Measurements from ENCODE around the gene SORBS2.

Gene SORBS2

DNA sequence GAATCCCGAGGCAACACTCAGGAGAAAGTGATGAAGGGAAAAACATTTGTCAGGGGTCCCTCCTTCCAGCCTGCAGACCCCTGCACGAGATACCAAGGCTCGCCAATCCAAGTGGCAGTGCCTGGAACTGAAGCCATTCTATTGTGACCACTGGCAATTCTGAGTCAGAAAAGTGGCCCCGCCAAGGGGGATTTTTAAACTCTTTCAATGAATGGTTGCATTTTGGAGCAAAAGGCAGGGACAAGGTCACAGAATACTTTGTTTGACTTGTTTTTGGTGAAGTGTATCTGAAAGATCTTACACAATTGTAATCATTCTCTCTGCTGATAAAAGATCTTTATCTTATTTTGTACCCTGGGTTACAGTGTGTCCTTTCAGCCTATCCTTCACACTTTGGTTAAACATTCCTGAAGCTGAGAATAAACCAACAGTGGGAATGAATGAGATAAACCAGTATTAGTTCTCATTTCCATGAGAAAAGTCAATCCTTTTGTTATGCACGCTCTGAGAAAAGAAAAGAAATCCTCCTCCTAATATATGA, 160.8 kb downstream of the SORBS2 start:
- H3K4me2 ChIP-seq: no peak overlapping the region

DNA sequence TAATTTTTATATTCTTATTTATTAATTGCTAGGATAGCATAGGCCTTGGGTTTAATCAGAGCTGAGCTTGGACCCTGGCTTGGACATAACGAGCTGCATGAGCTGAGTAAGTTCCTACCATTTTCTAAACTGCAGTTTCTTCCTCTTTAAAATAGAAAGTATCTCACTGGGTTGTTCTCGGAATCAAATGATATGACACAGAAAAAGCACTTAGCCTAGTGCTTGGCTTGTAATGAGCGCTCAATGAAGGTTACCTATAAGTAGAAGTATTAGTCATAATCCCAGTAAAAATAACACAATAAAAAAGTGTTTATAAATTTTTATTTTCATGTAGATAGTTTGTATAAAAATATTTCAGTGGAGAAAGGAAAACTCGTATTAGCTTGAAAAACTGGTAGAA, 163.4 kb downstream of the SORBS2 start:
- no peaks in the 10 kb centered on the region for H3K79me2 ChIP-seq (ENCODE audit: insufficient read depth, low read depth)
- H3K9ac ChIP-seq: no peak overlapping the region
- no peak overlapping the region for H3K4me3 ChIP-seq (IDR thresholded peaks at IDR 0.05; ENCODE audit: insufficient read depth, low read depth, low read length)
- TF ChIP-seq, protein P1, sequence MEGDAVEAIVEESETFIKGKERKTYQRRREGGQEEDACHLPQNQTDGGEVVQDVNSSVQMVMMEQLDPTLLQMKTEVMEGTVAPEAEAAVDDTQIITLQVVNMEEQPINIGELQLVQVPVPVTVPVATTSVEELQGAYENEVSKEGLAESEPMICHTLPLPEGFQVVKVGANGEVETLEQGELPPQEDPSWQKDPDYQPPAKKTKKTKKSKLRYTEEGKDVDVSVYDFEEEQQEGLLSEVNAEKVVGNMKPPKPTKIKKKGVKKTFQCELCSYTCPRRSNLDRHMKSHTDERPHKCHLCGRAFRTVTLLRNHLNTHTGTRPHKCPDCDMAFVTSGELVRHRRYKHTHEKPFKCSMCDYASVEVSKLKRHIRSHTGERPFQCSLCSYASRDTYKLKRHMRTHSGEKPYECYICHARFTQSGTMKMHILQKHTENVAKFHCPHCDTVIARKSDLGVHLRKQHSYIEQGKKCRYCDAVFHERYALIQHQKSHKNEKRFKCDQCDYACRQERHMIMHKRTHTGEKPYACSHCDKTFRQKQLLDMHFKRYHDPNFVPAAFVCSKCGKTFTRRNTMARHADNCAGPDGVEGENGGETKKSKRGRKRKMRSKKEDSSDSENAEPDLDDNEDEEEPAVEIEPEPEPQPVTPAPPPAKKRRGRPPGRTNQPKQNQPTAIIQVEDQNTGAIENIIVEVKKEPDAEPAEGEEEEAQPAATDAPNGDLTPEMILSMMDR (conservative IDR thresholded peaks at IDR 0.05; ENCODE audit: low read depth, low read length): no peak
- H3K27me3 ChIP-seq (ENCODE audit: insufficient read depth, low read depth): no peaks in the 10 kb centered on the region
- no peaks in the 10 kb centered on the region for H4K20me1 ChIP-seq (ENCODE audit: insufficient read depth)
- H3K27ac ChIP-seq: no peak overlapping the region
- H3K4me2 ChIP-seq: no peak overlapping the region
- no peaks in the 10 kb centered on the region for H3K4me1 ChIP-seq (ENCODE audit: low read depth, poor library complexity, severe bottlenecking)
- no peak overlapping the region for H2AFZ ChIP-seq (ENCODE audit: low read depth)
- no peaks in the 10 kb centered on the region for H3K36me3 ChIP-seq (ENCODE audit: insufficient read depth)

More for the DNA sequence above, 160.8 kb downstream of the SORBS2 start:
- TF ChIP-seq, protein P1 (conservative IDR thresholded peaks at IDR 0.05; ENCODE audit: low read depth, low read length): no peak
- H3K79me2 ChIP-seq (ENCODE audit: insufficient read depth, low read depth): no peaks in the 10 kb centered on the region
- H4K20me1 ChIP-seq (ENCODE audit: insufficient read depth): no peaks in the 10 kb centered on the region
- H3K36me3 ChIP-seq (ENCODE audit: insufficient read depth): no peaks in the 10 kb centered on the region
- no peaks in the 10 kb centered on the region for H3K4me1 ChIP-seq (ENCODE audit: low read depth, poor library complexity, severe bottlenecking)
- H2AFZ ChIP-seq (ENCODE audit: low read depth): no peak overlapping the region
- H3K27ac ChIP-seq: no peak overlapping the region
- no peak overlapping the region for H3K9ac ChIP-seq
- H3K4me3 ChIP-seq (IDR thresholded peaks at IDR 0.05; ENCODE audit: insufficient read depth, low read depth, low read length): no peak overlapping the region
- H3K27me3 ChIP-seq (ENCODE audit: insufficient read depth, low read depth): no peaks in the 10 kb centered on the region

GRCh38 chr4:185645403-185645802, 166.6 kb downstream of the SORBS2 start:
- Histone ChIP-seq H3K9ac (no peak overlapping the region), H3K36me3 (ENCODE audit: insufficient read depth) (no peaks in the 10 kb centered on the region)
- TF ChIP-seq, protein P1 (conservative IDR thresholded peaks at IDR 0.05; ENCODE audit: low read depth, low read length): no peak

GRCh38 chr4:185644408-185644807, 167.6 kb downstream of the SORBS2 start:
- no peak overlapping the region for H2AFZ ChIP-seq (ENCODE audit: low read depth)
- no peaks in the 10 kb centered on the region for H3K27me3 ChIP-seq (ENCODE audit: insufficient read depth, low read depth)
- H3K4me1 ChIP-seq (ENCODE audit: low read depth, poor library complexity, severe bottlenecking): no peaks in the 10 kb centered on the region
- no peaks in the 10 kb centered on the region for H4K20me1 ChIP-seq (ENCODE audit: insufficient read depth)
- no peak overlapping the region for H3K27ac ChIP-seq
- no peaks in the 10 kb centered on the region for H3K36me3 ChIP-seq (ENCODE audit: insufficient read depth)
- H3K79me2 ChIP-seq (ENCODE audit: insufficient read depth, low read depth): no peaks in the 10 kb centered on the region
- no peak overlapping the region for H3K4me2 ChIP-seq
- no peak overlapping the region for H3K4me3 ChIP-seq (IDR thresholded peaks at IDR 0.05; ENCODE audit: insufficient read depth, low read depth, low read length)
- TF ChIP-seq, protein P1 (conservative IDR thresholded peaks at IDR 0.05; ENCODE audit: low read depth, low read length): no peak
- H3K9ac ChIP-seq: no peak overlapping the region

More at GRCh38 chr4:185645403-185645802, 166.6 kb downstream of the SORBS2 start:
- Histone ChIP-seq H2AFZ (ENCODE audit: low read depth) (no peak overlapping the region), H3K27me3 (ENCODE audit: insufficient read depth, low read depth) (no peaks in the 10 kb centered on the region), H3K27ac (no peak overlapping the region), H3K4me3 (IDR thresholded peaks at IDR 0.05; ENCODE audit: insufficient read depth, low read depth, low read length) (no peak overlapping the region), H3K4me1 (ENCODE audit: low read depth, poor library complexity, severe bottlenecking) (no peaks in the 10 kb centered on the region), H3K79me2 (ENCODE audit: insufficient read depth, low read depth) (no peaks in the 10 kb centered on the region), H3K4me2 (no peak overlapping the region), H4K20me1 (ENCODE audit: insufficient read depth) (no peaks in the 10 kb centered on the region)

Measured in KMS-11 (cell line).